GM18907 (cell line): ENCODE data around the gene GIPC1.
"Not testable (repeated sequence)": the region's sequence is repeated elsewhere in the genome, so short reads cannot be mapped to it uniquely, and the experiment has no call there.

Experiments used
- ATAC-seq: cut with Tn5 transposase; IDR thresholded peaks from one replicate; pipeline ENCODE4 v1.9.1; 2021; ENCODE audit warnings: mild to moderate bottlenecking, moderate library complexity; ENCODE audit not compliant: unreplicated experiment

Gene GIPC1

DNA sequence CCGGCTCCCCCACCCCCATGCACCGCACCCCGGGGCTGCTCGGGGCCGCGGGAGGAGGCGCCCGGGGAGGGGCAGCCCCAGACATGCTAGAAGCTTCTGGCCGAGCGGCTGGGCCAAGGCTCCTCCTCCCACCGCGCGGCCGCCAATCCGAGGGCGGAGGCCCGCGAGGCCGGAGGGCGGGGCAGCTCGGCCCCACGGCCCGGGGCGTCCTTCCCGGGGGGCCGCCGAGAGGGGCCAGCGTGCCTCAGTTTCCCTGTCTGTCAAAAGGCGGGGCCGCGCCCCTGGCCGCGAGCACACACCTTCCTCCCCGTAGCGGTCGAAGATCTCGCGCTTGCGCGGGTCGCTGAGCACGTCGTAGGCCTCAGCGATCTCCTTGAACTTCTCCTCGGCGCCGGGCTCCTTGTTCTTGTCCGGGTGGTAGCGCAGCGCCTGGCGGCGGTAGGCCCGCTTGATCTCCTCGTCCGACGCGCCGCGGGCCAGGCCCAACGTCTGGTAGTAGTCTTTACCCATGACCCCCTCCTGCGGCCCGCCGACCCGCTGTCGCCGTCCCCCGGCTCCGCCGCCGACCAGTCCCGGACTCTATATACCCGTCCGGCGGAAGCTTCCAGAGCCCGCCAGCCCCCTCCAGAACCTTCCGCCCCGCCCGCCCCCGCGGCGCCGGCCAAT, 22.0 kb upstream of the GIPC1 start, which contains the start of gene DNAJB1:
DNAJB1 (minus strand) TSS at position 558 of the 666 bp plus-strand sequence; CDS start at position 510, 48 bp downstream.
- peak; percentile 69 for ATAC-seq

DNA sequence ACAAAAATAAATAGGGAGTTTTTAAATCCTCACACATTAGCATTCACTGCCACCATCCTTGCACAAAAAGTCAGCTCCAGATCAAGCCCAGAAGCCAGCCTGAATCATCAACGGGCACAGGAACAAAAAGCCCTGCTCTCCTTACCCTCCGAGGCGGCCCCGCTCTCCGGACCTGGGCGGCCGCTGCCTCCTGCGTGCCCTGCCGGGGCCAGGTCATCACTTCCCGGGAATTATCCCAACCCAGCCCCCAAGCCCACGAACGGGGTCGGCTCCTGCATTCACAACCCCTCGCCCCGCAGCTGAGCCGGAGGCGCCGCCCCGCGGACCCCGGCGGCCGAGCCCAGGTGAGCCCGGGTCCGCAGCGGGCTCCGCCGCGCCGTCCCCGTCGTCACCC, 21.5 kb upstream of the GIPC1 start:
- ATAC-seq = no peak

DNA sequence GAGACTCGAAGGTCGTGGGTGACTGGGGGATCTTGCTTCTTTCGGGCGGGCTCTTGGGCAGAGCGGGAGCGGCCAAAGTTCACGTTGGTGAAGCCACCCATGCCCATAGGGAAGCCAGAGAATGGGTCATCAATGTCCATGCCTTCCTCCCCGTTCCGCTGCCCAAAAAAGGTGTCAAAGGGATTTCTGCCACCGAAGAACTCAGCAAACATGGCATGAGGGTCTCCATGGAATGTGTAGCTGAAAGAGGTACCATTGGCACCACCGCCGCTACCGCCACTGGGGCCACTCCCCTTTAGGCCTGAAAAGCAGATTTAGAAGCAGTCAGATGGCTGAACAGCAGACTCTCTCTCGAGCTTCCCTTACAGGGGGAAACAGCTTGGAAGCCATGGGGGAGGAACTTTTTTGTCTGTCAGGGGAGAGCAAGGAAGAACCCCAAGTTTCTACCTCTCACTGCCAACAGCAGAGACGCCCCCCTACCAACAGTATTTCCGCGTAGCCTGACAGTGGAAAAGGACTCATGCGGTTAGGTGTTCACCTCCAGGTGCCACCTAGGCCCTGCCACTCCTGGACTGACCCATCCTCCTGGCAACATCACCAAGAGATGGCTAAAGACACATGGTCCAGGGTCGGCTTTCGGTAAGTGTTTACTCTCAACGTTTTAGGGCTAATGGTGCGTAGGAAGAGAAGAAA, 21.0 kb upstream of the GIPC1 start:
- no peak for ATAC-seq

DNA sequence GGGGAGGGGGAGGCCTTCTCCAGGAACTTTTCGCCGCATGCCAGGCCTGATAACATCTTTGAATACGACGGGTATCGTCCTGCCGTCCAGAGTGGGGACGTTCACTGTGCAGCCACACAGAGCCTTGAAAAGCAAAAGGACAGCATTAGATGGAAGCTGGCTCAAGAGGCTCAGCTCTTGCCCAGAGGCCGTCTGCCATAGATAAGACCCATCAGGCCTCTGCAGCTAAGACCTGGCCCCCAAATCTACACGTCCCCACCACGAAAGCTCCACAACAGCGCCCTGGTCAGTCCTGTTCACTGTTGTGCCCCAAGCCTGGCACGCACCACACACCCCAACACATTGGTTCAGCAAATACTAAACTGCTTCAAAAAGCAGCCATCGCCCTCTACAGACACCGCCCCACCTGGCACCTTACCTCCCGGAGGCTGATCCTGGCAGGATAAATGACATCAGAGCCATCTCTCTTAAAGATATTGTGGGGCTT, 20.2 kb upstream of the GIPC1 start:
- ATAC-seq = no peak

DNA sequence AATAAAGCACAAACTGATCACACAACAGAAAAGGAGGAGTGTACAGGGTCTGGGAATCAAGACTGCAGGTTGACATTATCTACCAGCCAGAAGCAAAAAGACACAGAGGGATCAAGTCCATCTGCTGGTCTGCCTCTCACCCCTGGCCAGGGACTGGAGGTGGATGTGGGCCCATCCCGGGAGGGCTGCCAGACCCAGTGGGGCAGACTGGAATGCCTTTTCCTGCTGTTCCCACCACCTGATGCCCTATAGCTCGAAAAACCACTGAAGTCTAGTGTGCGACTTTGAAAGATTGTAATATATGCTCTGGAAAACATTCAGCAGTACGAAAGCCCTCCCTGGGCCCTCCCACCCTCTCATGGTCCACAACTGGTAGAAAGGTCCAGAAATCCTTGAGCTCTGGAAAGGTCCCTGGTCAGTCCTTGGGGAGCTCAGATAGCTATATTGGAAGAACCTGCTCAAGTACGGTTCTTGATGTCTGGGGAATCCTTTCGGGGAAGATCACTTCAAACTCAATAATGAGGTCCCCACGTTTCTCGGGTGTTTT, 19.6 kb upstream of the GIPC1 start:
- ATAC-seq = no peak

DNA sequence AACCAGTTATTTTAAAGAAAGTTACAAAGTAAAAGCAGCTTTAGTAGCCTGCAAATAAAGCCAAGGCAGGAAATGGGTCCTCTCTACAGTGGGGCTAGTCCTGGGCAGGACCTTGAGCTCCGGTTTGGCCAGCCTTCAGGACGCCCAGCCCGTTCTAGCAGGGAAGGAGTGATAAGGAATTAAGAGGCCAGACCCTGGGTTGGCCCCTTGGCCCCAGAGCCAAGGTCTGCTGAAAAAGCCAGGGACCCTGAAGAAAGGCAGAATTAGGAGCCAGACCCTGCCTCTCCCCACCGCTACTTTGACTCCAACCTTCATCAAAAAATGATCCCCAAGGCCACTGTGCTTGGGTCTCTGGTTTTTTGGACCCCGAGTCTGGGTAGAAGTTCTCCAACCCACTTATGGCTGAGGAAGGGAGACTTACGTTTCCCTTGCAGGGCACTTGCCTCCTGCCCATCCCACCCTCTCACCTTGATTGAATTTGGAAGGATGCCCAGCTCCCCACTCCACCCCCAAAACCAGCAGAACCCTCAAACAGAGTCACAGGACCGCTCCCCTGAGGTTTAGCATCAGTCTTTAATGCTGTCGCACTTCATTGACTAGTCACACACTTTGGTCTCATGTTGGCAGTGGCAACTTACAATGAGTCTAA, 18.4 kb upstream of the GIPC1 start:
- ATAC-seq = no peak

DNA sequence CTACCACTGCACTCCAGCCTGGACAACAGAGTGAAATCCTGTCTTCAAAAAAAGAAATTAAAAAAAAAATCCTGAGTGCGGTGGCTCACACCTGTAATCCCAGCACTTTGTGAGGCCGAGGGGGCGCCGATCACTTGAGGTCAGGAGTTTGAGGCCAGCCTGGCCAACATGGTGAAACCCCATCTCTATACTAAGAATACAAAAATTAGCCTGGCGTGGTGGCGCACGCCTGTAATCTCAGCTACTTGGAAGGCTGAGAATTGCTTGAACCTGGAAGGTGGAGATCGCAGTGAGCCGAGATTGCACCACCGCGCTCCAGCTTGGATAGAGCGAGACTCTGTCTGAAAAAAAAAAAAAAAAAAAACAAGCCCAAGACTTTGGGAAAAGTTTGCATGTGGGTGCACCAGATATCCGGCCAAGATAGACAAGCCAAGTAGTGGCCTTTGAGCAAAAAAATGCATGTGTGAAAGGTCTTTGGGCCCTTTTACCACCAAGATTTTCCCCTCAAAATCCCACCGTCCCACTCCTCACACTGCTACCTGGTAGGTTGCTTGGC, 16.6 kb upstream of the GIPC1 start:
- no peak for ATAC-seq

DNA sequence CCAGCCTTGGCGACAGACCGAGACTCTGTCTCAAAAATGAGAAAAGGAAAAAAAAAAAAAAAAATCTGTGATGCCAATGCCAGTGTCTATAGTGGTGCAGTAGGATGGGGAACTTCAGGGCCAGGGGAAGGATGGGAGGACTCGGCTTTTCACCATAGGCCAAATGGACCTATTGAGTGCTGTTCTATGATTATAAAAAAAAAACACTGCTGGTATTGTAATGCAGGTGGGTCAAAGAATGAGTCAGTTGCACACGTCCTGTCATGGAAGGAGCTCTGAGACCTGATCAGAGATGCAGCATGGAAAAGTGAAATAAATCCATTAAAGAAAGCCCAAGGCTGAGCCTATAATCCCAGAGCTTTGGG, 15.3 kb upstream of the GIPC1 start:
- ATAC-seq = no peak

DNA sequence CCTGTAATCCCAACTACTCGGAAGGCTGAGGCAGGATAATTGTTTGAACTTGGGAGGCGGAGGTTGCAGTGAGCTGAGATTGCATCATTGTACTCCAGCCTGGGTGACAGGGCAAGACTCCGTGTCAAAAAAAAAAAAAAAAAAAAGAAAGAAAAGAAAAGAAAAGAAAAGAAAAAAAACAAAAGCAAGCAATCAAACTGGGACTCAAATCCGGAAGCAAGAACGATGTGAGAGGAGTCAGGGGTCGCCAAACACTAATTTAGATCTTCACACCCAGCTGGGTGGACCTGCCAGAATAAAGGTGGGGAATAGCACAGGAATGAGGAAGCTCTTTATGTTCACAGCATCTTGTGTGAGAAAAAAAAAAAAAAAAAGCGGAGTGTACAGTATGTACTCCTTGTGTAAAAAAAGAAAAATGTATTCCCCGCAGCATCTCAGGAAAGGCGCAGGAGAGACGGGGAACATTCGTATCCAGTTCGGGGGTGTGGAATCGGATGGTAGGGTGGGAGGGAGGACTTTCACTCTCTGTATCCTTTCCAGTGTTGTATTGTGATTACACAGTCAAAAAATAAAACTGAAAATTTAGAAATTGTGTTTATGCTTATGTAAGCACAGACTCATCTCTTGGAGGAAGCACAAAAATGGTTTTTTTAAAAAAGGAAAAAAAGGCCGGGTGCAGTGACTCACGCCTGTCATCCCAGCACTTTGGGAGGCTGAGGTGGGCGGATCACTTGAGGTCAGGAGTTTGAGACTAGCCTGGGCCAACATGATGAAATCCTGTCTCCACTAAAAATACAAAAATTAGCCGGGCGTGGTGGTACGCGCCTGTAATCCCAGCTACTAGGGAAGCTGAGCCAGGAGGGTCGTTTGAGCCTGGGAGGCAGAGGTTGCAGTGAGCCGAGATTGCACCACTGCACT, 14.6 kb upstream of the GIPC1 start:
- ATAC-seq = no peak

DNA sequence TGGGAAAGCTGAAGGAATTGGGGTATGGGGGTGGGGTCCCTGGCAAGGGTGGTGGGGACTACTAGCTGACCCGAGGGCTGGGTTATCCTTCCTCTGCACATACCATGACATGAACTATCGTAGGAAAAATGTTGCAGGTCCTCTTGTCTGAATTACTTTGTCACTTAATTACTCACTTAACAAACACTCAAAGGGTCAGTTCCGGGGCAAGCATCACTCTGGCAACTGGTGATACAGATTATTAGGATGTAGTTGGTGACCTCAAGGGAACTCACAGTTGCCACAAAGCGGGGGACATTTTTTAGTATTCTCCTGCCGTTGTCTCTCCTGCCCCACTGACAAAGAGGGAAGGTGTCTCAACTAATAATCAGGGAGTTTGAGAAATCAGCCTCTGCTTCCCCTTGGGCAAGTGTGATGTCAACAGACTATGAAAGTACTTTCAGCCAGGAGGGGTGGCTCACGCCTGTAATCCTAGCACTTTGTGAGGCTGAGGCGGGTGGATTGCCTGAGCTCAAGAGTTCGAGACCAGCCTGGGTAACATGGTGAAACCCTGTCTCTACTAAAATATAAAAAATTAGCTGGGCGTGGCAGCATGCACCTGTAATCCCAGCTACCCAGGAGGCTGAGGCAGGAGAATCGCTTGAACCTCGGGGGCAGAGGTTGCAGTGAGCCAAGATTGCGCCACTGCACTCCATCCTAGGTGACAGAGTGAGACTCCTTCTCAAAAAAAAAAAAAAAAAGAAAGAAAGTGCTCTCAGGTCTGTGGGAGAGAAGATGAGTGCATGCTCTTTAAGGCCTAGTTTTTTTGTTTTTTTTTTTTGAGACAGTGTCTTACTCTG, 12.0 kb upstream of the GIPC1 start:
- ATAC-seq = no peak

DNA sequence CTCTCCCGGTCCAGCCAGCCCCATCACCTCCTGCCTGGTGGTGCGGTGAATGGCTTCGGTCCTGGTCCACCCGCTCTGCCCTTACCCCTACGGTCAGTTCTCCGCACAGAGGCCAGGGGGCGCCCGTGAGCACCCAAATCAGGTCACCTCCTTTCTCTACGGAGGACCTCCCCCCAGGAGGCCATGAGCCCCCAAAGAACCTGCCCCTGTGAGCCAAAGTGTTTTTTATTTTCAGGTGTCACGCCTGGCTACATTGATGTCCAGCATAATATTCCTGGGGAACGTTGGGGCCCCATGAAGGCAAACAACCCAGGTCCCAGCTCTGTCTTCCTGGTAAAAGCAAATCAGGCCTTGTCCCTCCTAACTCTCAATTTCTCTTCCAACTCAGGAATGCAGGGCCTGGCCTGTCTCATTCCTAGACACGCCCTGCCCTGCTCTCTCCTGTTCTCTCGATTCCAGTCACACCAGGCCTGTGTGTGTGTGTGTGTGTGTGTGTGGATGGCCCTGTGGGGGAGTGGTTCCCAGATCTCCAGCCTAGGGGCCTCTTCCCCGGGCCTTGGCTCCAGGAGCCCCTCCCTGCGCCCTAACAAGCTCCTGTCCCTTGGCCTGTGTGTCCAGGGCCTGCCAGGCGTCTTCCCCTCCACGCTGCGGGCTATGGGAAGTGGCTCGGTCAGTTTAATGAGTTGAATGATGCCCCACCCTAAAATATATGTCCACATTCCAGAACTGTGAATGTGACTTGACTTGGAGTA, 9.7 kb upstream of the GIPC1 start:
- ATAC-seq = no peak

DNA sequence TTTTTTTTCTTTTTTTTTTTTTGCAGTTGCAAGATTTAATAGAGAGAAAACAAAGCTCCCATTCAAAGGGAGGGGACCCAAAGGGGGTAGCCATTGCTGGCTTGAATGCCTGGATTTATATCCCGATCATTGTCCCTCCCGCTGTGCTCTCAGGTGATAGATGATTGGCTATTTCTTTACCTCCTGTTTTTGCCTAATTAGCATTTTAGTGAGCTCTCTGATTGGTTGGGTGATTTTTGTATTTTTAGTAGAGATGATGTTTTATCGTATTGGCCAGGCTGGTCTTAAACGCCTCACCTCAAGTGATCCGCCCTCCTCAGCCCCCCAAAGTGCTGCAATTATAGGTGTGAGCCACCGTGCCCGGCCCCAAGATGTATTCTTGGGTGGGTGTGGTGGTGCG, 8.6 kb upstream of the GIPC1 start:
- ATAC-seq = not testable (repeated sequence)

DNA sequence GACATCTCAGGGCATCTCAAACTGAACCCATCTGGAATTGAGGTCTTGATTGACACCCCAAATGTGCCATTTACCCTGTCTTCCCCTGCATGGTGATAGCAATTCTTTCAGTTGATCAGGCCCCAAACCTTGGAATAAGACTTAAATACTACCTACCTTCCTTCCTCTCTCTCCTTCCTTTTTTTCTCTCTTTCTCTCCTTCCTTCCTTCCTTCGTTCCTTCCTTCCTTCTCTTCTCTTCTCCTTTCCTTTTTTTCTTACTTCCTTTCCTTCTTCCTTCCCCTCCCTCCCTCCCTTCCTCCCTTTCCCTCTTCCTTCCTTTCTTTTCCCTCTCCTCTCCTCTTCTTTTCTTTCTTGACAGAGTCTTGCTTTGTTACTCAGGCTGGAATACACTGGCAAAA, 7.4 kb upstream of the GIPC1 start:
- ATAC-seq = no peak

DNA sequence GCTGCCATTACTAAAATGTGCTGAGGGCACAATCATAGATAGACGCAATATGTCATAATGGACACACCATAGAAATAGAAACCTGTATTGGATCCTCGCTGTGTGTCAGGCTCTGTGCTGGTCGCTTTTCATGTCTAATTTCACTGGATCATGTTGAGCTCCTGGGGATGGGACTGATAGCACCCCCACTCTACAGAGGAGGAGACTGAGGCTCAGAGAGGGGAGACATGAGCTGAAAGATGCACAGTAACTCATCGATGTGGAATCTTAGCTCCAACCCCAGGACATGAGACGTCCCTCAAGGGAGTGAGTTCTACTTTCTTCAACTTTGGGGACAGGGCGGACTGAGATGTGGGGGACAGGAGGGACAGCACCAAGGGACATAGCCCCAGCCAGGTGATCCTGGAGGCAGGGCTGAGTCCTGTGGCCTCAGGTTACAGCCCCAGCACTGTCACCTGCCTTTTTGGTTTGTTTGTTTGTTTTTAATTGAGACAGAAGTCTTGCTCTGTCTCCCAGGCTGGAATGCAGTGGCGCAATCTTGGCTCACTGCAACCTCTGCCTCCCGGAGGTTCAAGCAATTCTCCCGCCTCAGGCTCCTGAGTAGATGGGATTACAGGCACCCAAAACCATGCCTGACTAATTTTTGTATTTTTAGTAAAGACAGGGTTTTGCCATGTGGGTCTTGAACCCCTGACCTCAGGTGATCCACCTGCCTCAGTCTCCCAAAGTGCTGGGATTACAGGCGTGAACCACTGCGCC, 6.6 kb upstream of the GIPC1 start:
- no peak for ATAC-seq

DNA sequence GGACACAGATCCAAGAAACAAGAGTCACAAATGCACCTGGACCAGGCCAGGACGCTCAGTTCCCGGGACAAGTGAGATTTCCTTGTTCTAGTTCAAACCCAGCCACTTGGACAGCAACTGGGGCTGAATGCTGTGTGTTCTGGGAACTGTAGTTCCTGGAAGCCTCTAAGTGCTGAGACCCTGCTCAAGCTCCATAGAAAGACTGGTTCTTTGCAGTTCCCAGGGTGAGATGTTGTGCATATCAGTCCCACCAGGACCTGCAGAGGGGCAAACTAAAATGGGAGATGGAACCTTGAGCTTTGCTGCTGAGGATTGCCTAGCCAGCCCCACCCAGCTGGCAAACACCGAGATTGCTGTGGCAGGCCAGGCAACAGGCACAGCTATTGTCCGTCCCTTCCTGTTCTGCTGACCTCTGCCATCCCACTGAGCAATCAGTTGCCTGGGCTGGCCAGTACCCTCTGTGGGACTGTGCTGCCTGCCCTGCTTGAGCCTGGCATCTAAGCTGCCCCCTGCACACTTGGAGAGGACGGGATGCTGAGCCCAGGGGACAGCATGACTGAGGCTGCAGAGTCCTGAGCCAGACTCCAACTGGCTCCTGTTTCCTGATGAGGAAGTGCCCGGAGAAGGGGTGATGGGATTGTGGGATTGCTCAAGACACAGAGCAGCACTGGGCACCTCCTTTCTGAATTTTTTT, 1.4 kb upstream of the GIPC1 start:
- ATAC-seq = no peak

DNA sequence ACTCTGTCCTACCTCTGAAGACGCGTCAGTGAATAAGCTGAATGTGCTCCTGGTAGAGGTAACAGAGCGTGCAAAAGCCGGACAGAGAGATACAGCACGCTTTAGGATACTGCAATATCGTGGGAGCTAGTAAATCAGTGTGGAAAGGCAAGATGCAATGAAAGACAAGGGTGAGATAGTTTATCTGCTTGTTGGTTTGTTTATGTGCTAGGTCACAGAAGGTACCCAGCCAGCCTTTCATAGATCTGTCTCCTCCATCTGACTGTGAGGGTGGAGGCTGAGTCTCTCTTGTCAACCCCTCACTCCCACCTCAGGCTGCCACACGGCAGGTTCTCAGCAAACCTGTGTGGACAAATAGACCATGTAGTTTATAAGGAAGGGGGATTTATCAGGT, 904 bp upstream of the GIPC1 start:
- ATAC-seq = no peak

DNA sequence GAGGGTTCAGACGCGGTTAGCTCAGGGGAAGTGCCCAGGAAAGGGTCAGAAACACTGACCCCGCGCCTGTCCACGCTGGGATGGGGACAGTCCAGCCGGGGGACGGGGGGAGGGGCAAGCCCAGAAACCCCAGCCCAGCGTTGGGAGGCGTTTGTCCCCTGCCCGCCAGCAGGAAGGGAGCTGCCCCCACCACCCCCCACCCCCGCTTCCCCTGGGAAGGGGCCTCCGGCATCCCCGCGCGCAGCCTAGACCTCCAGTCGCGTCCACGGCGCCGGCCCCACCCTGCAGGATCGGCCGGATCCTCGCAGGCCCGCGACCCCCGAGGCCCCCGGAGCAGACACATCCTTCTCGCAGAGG, 277 bp downstream of the GIPC1 start:
- ATAC-seq = no peak
